ENCODE results near the gene IER5.

IER5 gene

DNA sequence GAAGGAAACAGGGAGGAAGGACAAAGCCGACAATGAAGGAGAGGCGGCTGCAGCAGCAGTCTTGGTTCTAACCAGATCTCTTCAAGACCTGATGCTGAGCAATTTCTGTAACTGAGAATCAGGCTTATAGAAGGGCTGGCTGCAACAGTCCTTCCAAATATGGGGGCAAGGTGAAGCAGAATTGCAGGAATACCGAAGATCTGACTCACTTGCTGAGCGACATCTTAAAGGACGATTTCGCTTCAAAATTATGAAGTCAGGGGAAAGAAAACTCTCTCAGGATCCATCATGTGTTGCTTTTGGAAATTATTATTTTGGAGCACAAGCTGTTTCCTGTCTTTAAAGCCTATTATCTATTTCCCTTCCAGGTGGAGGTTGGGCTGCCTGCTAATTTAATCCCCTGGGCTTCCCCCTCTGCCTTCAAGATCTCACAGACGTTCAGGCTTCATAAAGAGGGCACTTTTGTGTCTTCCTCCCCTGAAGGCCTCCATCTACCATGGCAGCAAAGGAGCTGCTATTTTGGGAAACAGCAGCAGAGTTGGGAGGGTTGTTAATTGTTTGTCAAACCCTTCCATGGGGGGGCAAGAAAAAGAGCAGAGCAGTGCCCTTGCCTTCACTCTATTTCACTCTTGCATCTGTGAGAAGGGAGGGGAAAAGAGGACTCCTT lies 10.8 kb upstream of the IER5 start:
- DNase-seq = no peak

DNA sequence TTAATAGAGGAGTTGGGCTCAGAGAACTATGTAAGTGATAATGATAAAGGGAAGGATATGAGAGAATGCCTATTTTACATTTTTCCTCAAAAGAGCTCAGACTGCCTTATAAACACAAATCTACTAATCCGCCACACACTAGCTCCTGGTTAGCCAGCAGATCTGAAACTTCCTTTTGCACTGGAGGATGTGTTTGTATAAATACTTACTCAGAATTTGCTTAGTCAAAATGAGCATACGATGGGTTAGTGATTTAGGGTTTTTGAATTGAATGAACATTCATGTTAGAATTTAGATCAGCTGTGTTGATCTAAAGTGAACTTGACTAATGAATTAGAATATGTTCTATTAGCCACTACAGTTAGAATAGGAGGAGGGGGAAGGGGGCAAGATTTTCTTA lies 9.1 kb upstream of the IER5 start:
- DNase-seq = no peak

DNA sequence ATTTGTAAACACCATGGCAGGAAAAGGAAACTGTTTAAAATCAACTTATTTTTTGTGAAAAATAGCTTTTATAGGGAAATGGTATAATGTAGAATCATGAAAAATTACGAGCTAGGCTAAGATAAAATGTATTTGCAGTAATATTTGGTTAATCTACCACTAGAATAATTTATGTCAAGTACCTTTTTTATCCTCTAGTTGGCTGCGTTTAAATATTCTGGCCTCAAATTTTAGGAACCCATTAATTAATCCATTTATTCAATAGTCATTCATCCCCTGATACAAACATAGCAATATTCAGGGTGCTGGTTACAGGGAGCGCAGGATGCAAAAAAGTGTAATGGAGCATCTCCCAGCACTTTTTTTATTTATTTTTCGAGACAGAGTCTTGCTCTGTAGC lies 8.6 kb upstream of the IER5 start:
- no peak for DNase-seq

DNA sequence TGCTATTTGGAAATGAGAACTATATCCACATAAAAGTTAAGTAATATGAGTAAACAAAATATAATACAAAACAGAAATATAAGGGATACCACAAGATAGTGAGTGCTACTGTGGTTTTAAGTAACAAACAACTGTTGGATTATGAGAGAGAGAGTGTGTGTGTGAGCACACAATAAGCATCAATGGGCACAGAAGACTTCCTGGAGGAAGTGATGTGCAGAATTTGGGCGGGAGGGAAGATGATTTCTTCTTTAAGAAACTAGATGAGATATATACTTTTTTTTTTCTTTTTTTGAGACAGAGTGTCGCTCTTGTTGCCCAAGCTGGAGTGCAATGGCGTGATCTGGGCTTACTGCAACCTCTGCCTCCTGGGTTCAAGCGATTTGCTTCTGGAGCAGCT lies 7.9 kb upstream of the IER5 start:
- no peak for DNase-seq

DNA sequence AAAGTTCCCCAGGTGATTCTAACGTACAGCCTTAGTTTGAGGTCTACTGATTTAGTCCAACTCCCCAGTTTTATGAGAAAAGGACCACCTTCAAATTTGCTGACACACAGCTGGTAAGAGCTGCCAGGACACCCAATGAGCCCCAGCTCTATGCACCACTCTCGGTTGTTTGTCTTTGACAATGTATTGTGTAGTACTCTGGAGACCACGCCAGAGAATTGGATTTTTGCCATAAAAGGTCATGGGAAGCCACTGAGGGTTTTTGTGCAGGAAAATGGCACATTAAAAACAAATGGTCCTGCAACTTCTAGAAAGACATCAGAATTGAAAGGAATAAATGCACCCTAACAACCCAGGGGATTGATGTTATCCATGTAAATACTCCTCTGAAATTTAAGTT lies 7.1 kb upstream of the IER5 start:
- no peak for DNase-seq

DNA sequence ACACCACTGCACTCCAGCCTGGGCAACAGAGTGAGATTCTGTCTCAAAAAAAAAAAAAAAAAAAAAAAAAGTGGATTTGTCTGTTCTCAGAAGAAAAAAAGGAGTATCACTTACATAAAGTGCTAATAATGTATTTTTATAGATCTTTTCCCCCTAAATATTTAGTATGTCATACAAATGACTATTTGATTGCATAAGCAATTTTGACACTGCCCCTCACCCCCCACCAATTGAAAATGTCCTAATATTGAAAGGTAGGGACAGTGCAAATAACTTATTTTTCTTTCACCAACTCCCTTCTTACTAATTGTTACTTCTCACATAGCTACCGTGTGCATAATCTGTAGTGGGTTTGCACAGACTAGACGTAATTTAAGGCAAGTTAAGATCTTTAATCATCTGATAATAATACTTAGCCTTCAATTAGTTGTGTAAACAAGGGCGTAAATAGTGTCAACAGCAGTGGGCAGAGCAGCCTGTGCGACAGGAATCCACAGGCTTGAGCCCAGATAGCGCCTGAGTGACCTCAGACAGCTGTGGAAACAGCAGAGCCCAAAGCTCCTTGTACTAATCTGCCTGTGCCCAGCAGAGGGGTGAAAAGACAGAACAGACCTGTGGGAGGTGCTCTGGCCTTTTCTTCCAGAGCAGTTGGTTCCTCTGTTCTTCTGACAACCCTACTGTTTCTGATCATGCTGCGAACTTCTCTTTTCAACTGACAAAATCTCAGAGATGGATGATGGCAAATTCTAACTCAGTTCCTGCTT lies 4.5 kb upstream of the IER5 start:
- DNase-seq = peak; percentile 55

DNA sequence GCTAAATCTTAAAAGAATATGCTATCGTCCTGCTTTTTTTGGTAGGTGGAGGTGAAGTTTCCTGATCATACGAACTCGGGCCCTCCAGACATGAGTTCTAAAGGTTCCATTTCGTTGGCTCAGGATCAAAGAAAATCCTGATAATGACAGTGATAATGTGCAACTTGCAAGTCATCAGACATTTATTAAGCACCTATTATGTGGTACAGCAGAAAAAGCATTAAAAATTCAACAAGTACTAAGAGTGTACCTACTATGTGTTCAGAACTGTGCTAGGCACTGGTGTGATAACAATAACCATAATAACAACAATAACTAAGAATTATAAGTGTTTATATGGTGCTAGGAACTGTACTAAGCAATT lies 3.9 kb upstream of the IER5 start:
- DNase-seq = no peak

DNA sequence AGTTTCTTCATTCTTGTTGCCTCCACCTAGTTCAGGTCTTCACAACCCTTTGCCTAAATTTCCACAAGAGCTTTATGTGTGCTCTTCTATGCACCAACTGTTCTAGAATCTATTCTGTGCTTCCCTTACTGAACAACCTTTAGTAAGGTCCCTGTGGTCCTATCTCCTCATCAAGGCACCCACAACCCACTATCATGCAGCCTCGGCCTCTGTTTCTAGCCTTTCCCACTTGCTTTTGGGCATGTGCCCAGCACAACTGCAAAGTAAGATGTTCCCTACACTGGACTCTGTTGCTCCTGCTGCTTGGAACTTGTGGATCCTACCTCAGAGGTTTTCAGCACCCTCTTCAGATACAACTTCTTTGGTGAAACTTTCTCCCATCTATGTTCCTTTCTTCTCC lies 2.4 kb upstream of the IER5 start:
- DNase-seq = no peak

DNA sequence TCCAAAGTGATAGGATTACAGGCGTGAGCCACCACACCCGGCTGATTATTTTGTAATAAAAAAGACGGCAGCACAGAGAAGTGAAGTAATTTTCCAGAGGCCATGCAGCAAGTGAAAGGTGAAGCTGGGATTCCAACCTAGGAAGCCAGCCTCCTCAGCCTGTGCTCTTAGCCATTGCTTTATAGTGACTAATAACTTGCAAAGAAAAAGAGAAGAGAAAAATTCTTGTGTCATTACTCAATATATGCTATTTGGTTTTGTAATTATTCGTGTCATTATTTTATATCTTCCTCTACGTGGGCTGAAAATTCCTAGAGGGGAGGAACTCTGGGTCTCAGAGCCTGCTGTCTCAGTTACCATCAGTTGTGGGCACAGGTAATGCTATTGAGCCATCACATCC lies 1.6 kb upstream of the IER5 start:
- DNase-seq = no peak

DNA sequence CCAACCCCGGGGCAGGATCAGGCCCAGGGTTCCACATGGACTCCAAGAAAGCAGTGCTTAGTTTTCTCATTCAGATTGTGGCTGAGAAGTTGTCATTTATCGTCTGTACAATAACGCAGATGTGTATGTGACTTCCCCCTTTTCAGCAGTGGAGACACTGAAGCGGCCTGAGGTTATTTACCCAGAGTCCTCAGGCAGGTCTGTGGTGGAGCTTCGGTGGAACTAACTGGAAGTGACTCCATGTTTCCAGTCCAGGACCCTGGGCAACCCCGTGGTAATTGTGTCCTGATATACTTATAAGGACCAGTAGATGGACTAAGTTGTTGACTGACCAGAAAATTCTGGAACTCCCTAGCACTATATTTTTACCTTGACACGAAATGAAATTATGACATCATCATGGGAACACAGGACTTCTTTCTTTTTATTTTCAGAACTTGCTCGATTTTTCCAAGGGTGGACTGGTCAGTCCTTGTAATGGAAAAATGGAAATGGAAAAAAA lies 1.0 kb upstream of the IER5 start:
- no peak for DNase-seq

DNA sequence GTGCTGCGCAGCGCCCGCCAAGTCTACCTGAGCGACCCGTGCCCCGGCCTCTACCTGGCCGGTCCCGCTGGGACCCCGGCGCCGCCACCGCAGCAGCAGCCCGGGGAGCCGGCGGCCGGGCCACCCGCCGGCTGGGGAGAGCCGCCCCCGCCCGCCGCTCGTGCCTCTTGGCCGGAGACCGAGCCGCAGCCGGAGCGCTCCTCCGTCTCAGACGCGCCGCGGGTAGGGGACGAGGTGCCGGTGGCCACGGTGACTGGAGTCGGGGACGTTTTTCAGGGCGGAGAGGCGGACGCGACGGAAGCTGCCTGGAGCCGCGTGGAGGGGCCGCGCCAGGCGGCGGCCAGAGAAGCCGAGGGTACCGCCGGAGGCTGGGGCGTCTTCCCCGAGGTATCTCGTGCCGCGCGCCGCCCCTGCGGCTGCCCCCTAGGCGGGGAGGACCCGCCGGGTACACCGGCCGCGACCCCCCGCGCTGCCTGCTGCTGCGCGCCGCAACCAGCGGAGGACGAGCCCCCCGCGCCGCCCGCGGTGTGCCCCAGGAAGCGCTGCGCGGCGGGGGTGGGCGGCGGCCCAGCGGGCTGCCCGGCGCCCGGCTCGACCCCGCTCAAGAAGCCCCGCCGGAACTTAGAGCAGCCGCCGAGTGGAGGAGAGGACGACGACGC lies 646 bp downstream of the IER5 start:
- peak; percentile 41 for DNase-seq

DNA sequence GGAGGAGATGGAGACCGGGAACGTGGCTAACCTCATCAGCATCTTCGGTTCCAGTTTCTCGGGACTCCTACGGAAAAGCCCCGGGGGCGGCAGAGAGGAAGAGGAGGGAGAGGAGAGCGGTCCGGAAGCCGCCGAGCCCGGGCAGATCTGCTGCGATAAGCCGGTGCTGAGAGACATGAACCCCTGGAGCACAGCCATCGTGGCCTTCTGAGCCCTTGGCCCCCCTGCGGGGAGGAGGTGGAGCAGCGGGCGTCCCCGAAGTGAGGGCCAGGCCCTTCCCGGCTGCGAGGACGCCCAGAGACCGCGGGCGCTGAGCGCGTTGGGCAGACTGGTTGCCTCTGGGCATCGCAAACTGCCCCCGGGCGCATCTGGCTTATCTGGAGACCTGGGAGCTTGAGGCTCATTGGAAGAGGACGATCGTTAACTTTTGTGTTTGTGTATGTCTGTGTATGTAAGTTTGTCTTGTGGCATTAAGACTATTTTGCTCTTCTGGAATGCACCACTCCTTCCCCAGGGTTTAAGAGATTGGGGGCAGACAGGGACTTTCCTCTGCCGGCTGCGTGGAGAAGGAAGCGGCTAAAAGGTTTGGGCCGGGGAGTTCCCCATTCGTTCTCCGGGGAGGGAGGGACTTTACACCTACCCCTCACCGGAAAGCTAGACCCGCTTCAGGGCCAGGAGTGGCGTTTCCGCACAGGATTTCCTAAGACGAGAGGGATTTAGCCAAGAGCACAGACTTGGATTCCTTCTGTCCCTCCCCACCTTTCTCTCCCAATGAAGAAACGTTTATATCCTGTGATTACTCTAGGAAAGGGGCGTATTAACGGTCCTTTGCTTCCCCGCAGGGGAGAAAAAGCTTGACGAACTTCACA lies 1.4 kb downstream of the IER5 start:
- DNase-seq = peak; percentile 80

DNA sequence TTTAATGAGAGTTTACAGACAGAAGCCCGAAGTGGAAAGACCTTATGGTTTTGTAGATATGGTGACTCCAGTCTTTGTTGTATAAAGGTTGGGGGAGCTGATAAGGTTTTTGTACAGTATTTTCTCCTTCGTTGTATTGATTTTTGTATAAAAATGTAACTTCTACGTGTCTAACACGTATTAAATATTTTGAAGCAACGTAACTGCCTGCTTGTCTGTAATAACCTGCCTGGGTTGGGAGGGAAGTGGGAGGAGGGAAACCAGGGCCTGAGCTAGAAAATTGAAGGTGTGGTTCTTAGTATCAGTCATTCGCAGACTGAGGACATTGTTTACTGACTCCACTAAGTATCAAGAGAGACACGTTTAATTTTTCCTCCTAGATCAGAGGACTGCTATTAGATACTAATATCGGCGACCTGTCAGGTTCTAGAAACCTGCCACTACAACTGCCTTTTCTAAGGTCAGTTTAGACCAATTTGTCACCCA lies 2.2 kb downstream of the IER5 start:
- peak; percentile 60 for DNase-seq

DNA sequence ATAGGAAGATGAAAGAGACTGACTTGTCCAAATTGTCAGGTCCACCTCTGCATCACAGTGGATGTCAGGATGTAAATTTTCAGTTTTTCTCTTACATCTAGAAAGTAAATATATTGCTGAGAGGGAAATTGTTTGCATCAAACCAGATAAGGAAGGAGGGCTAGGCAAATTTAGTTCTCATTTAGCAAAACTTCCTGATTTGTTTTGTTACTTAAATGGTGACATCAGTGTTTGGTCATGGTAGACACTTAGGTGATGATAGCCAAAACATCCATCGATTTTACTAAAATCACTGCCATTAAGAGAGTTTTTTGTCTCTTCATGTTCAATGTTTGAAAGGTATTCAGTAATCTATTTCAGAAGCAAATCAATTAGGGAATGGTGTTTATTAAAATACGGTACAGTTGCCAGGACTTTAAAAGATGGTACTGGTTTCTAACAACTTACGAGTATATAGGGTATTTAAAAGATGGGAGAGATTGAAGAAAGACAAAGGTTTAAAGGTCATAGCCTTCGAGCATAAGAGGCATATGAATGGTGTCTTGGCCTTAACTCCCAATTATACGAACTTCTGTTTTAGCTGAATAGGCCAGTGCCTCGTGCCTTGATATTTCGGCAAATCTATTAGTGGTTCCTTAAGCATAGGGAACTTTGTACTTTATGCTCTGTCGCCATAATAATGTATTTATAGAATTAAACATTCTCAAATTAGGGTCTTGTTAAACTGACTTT lies 3.0 kb downstream of the IER5 start:
- DNase-seq = no peak

DNA sequence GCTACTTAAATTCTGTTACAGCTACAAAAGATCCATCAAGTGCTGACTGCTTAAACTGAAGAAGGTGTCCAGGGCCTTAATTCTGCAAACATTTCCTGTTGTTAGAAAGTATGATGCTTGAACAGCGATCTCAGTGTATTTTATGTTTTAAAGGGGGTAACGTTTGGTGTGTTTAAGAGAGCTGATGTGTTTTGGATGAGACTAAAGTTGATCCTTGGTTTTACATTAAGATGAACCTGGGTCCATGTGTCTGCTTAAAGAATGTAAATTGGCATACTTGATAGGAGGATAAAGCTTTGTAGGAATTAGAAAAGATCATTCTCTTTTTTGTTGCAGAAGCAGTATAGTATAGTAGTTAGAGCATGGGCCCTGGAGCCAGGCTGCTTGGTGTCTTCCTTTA lies 3.6 kb downstream of the IER5 start:
- DNase-seq = no peak

DNA sequence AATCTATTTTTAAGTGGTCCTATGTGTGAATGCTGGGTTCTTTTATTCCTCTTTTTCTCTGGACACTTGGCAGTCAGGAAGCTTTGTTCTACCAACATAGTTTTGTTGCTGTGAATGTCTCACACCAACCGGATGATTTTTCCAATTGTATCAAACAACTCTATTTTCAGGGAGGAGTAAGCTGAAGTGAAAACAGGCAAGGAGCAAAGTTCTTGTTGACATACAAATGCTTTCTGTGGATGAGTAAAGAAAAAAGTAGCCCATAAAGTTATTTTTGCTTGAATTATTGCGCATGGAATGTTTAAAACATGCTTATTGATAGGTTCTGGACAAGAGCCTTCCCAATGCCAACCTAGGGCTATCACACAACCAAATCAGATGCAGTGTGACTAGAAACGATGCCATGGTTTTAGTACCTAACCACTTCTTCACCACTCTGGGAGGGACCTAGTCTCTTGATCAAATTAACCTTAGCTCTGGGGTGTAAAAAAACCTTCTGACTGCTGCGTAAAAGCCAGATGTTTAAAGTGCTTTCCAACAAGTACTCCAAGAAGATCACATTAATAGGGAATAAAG lies 4.5 kb downstream of the IER5 start:
- no peak for DNase-seq

DNA sequence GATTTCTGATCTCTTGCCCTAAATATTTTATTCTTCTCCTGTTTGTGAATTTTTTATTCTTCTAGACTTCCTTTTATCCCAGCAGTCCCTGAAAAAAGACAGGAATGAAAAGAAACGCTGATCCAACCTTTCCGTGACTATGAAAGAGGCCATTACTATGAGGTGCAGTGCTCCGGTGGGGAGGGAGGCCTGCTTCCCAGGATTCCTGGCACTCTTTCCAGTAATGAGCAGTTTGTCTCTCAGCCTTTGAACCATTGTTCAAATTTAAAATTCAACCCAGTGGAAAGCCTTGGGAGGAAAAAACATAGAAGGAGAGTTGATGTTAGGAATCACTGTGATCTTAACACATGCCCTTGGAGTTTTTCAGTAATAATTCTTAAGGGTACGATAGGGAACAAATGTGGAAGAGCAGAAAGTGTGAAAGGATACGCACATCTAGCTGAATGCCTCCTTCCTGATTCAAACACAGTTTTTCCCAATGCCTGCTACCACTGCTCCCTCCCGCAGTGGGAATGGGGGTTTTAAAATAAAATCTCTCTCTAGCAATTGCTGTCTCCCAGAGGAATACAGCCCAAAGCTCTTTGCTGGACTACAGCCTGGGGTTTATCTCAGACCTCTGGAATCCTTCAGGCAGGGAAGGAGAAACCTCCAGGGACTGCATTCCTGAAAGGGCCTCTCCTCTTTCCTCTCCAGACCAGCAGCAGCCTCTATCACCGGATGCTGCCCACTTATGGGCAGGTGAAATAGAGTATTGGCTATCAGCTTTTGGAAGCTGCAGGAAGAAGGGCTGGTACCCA lies 6.1 kb downstream of the IER5 start:
- DNase-seq = no peak

DNA sequence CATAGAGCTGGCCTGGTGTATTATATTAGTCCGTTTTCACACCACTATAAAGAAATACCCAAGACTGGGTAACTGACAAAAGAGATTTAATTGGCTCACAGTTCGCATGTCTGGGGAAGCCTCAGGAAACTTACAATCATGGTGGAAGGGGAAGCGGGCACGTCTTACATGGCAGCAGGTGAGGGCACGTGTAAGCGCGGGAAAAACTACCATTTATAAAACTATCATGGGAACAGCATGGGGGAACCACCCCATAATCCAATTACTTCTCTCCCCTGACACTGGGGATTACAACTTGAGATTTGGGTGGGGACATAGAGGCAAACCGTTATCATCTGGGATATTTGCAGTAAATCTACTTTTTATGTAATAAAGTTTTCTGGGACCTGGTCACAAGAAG lies 6.8 kb downstream of the IER5 start:
- no peak for DNase-seq

DNA sequence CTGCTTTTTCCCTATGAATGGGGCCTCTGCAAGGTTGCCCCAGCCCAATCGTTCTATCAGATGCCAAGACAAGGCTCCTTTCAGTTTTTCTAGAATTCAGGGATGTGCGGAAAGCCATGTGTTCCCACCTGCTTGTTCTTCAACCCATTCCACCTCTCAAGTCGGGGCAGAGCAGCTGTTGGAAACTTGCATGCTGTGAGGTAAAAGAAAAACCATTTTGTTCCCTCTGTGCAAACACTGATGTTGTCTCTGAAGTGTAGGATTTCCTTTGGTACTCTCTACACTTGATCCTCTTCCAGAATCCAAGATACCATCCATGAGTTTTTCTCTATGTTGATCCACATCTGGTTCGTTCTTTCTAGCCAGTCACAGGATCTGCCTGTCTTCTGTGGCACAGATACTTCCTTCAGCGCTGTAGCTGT lies 7.3 kb downstream of the IER5 start:
- no peak for DNase-seq

DNA sequence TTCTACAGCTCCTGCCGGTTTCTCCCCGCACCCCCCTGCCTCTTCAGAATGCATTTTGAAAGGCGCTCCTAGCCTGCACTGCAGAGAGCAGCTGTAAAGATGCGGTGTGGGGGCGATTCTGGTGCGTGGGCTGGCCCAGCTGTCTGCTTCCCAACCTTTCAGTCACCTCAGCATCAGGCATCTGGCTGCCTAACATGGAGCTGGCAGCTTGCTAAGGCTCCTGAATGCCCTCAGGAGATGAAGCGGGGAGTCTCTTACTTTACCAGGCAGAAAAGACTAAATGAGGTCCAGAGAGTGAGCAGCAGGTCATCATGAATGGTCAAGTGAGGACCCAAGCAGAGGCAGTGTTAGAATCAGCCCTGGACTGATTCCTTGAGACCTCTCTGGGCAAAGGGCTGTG lies 8.7 kb downstream of the IER5 start:
- no peak for DNase-seq
